ENCODE data around the gene TCERG1.

- TF ChIP-seq, protein P1, sequence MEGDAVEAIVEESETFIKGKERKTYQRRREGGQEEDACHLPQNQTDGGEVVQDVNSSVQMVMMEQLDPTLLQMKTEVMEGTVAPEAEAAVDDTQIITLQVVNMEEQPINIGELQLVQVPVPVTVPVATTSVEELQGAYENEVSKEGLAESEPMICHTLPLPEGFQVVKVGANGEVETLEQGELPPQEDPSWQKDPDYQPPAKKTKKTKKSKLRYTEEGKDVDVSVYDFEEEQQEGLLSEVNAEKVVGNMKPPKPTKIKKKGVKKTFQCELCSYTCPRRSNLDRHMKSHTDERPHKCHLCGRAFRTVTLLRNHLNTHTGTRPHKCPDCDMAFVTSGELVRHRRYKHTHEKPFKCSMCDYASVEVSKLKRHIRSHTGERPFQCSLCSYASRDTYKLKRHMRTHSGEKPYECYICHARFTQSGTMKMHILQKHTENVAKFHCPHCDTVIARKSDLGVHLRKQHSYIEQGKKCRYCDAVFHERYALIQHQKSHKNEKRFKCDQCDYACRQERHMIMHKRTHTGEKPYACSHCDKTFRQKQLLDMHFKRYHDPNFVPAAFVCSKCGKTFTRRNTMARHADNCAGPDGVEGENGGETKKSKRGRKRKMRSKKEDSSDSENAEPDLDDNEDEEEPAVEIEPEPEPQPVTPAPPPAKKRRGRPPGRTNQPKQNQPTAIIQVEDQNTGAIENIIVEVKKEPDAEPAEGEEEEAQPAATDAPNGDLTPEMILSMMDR (IDR thresholded peaks at IDR 0.05), result no peak
- TF ChIP-seq POLR2A (IDR thresholded peaks at IDR 0.05), result no peak
These were observed 27.4 kb upstream of the TCERG1 start for GRCh38 chr5:146419696-146420095.

All from Peyer's patch (tissue), 4 donors.